Lung (tissue), 12 donors: ENCODE results near the gene RABGAP1L. TPM values are rescaled to one million over a fixed set of nuclear protein-coding genes. Genes with fewer than 3 reads are reported as not detected.

Experiments used
- ATAC-seq: fragments of 200-7000 bp; cut with Tn5 transposase; one replicate; pipeline ENCODE4 v1.9.1; 2020; ENCODE audit warnings: moderate number of reproducible peaks; ENCODE audit not compliant: insufficient read depth, low FRiP score
- DNase-seq, 3 donors: peaks; one replicate each; pipeline ENCODE4 v3.0.0-alpha.2; 2013 to 2017
- H3K27ac ChIP-seq, 2 donors: one replicate each; pipeline ENCODE4 v1.5.1; 2013; ENCODE audit warnings: mild to moderate bottlenecking in 2 of 2, moderate library complexity in 2 of 2, control low read depth in 1 of 2, inconsistent platforms in 1 of 2, low read depth in 1 of 2, low read length in 1 of 2
- H3K27me3 ChIP-seq, 3 donors: one replicate each; pipeline ENCODE4 v1.5.1; 2013; ENCODE audit warnings: low read length in 2 of 3; ENCODE audit not compliant: control insufficient read depth in 3 of 3, insufficient read depth in 3 of 3
- H3K36me3 ChIP-seq, 4 donors: one replicate each; pipeline ENCODE4 v1.5.1; 2013; ENCODE audit warnings: low read length in 4 of 4, mild to moderate bottlenecking in 1 of 4, moderate library complexity in 1 of 4; ENCODE audit not compliant: control insufficient read depth in 4 of 4, insufficient read depth in 4 of 4
- H3K4me1 ChIP-seq, 5 donors: one replicate each; pipeline ENCODE4 v1.5.1; 2013; ENCODE audit warnings: low read length in 5 of 5, mild to moderate bottlenecking in 2 of 5, moderate library complexity in 1 of 5; ENCODE audit not compliant: control insufficient read depth in 5 of 5, insufficient read depth in 5 of 5
- H3K4me3 ChIP-seq: one replicate; pipeline ENCODE4 v1.5.1; 2013; ENCODE audit warnings: mild to moderate bottlenecking, control low read depth, moderate library complexity
- H3K9ac ChIP-seq, 2 donors: one replicate each; pipeline ENCODE4 v1.5.1; 2013; ENCODE audit warnings: low read length in 2 of 2, control low read depth in 1 of 2; ENCODE audit not compliant: insufficient read depth in 1 of 2
- H3K9me3 ChIP-seq, 4 donors: one replicate each; pipeline ENCODE4 v1.5.1; 2013; ENCODE audit warnings: low read length in 3 of 4, mild to moderate bottlenecking in 1 of 4, moderate library complexity in 1 of 4; ENCODE audit not compliant: control insufficient read depth in 4 of 4, insufficient read depth in 3 of 4
- WGBS, 2 donors: extraction: QIAGEN DNeasy Blood & Tissue Kit; methylation state at CpG; one replicate each; pipeline ENCODE4 v1.1.7; 2013; 5-methylcytosine and 5-hydroxymethylcytosine counted together
- polyA plus RNA-seq, 2 donors: library from polyadenylated mRNA; stranded (reverse); fragments of 200-250 nt; gene quantifications; one replicate each; pipeline ENCODE4 v1.2.1, GENCODE V29; 2013
- total RNA-seq, 2 donors: library from RNA; depleted of rRNA in 1 of 2; stranded (reverse); fragments of >200 nt in 1 of 2; gene quantifications; one replicate each; pipeline ENCODE4 v1.2.1, GENCODE V29; 2014 to 2021
- TF ChIP-seq, protein P1 (sequence below): IDR thresholded peaks from 2 replicates; pipeline ENCODE4 v1.5.1; 2012; ENCODE audit warnings: mild to moderate bottlenecking; ENCODE audit errors: control extremely low read depth, extremely low read depth
- donor health status: control.
- donor health status: control.
- donor health status: Bipolar disorder and iron deficiency.
- donor health status: healthy.
- donor health status: DM: yes; HTN: yes; CAD: no.

RABGAP1L gene
- total and polyA plus RNA-seq, 4 donors: 16.0 to 123 (median 44.5) TPM

DNA sequence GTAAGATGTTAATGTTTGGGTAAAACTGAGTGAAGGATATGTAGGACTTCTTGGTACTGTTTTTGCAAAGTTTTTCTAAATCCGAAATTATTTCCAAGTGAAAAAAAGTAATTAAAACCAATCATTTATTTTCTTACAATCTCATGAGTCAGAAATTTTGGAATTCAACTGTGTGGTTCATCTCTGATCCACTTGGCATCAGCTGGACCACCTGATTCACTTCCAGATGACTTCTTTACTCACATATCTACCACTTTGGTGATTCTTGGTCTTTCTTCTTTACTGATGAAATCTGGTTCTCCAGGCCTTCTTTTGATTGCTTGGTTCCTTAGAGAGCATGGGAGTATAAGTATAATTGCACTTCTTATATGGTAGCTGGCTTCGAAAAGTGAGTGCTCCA is 585.6 kb downstream of the RABGAP1L start:
- DNase-seq (no peak), ATAC-seq (no peak)
- WGBS, 2 donors: 76 to 88% methylated on average over 2 of the region's 2 CpGs
- TF ChIP-seq, protein P1, sequence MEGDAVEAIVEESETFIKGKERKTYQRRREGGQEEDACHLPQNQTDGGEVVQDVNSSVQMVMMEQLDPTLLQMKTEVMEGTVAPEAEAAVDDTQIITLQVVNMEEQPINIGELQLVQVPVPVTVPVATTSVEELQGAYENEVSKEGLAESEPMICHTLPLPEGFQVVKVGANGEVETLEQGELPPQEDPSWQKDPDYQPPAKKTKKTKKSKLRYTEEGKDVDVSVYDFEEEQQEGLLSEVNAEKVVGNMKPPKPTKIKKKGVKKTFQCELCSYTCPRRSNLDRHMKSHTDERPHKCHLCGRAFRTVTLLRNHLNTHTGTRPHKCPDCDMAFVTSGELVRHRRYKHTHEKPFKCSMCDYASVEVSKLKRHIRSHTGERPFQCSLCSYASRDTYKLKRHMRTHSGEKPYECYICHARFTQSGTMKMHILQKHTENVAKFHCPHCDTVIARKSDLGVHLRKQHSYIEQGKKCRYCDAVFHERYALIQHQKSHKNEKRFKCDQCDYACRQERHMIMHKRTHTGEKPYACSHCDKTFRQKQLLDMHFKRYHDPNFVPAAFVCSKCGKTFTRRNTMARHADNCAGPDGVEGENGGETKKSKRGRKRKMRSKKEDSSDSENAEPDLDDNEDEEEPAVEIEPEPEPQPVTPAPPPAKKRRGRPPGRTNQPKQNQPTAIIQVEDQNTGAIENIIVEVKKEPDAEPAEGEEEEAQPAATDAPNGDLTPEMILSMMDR: no peak
- Histone ChIP-seq H3K4me1 (peaks cover 0 to 4% (median 0%) of the 10 kb centered on the region in 5 donors), H3K27ac (no peak overlapping the region), H3K9ac (no peak overlapping the region), H3K9me3 (no peaks in the 10 kb centered on the region), H3K4me3 (no peak overlapping the region), H3K27me3 (no peaks in the 10 kb centered on the region), H3K36me3 (no peaks in the 10 kb centered on the region)

DNA sequence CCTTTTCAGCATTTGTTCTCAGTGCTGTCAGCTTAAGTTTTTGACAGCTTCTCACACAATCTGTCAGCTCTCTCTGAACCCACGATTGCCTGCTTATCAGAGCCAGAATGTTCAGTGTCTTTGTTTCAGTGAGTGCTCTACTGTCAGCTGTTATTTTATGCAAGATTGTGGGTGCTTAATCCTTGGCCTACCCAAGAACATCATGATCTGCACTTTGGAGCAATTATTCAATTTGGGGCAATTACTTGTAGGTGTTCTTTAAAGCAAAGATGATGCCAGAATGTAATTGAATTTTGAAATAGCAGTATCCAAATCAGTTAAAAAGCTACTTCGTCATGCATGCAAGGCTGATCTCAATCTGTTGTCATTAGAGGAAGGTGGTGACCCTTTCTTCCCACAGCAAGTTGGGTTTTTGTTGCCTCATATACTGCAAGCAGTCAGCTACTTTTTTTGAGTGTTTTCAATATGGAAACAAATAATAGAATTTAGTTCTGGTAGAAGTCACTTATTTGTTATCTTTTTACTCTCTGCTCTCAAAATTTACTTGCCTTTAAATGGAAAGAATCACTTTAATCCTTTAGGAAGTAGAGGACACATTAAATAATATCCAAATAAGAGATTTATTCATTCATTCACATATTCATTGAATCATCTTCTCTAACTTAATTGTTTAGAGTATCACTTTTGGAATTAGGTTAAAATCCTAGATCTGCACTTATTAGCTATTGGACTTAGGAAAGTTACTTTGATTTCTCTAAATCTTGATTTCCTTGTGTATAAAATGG is 586.9 kb downstream of the RABGAP1L start:
- H3K9me3 ChIP-seq: no peaks in the 10 kb centered on the region
- 63 to 68% methylated on average over 2 of the region's 2 CpGs for WGBS, 2 donors
- H3K4me3 ChIP-seq: no peak overlapping the region
- TF ChIP-seq, protein P1: no peak
- no peak for DNase-seq
- no peak overlapping the region for H3K9ac ChIP-seq
- H3K36me3 ChIP-seq: no peaks in the 10 kb centered on the region
- no peak overlapping the region for H3K27ac ChIP-seq
- H3K4me1 ChIP-seq: peaks cover 0 to 8% (median 0%) of the 10 kb centered on the region in 5 donors
- no peak for ATAC-seq
- no peaks in the 10 kb centered on the region for H3K27me3 ChIP-seq

DNA sequence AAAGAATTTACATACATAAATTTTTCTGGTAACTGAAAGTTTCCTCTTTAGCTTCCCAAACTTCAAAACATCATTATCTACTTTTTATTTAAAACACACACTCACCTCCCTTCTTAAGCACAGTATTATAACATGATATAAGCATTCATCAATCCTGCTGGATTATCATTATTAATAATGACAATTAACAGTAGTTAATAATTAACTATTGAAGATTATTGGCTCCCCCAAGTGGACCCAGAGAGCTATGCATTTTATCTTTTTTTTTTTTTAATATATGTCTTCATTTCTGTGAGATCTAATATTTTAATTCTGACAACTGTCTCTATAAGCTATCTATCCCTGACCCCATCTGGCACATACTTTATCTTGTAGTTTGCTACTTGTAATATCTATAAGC is 588.3 kb downstream of the RABGAP1L start:
- no peaks in the 10 kb centered on the region for H3K9me3 ChIP-seq
- TF ChIP-seq, protein P1: no peak
- no peak overlapping the region for H3K9ac ChIP-seq
- H3K36me3 ChIP-seq: no peaks in the 10 kb centered on the region
- no peak overlapping the region for H3K27ac ChIP-seq
- peaks cover 0 to 8% (median 4%) of the 10 kb centered on the region in 5 donors for H3K4me1 ChIP-seq
- DNase-seq: no peak
- ATAC-seq: no peak
- no peak overlapping the region for H3K4me3 ChIP-seq
- no peaks in the 10 kb centered on the region for H3K27me3 ChIP-seq
